Activated naive CD4-positive, alpha-beta T cell treated with Interleukin-2 at 50 U/mL for 16 hours (primary cell): ENCODE measurements around the gene AARSD1.
A peak's percentile ranks its signal among the peaks of the same experiment; 100 is the strongest.
"Not testable (repeated sequence)": the region's sequence is repeated elsewhere in the genome, so short reads cannot be mapped to it uniquely, and the experiment has no call there.

Experiments used
- DNase-seq: peaks from one replicate; pipeline ENCODE4 v3.0.0-alpha.2; 2020

Gene AARSD1, protein sequence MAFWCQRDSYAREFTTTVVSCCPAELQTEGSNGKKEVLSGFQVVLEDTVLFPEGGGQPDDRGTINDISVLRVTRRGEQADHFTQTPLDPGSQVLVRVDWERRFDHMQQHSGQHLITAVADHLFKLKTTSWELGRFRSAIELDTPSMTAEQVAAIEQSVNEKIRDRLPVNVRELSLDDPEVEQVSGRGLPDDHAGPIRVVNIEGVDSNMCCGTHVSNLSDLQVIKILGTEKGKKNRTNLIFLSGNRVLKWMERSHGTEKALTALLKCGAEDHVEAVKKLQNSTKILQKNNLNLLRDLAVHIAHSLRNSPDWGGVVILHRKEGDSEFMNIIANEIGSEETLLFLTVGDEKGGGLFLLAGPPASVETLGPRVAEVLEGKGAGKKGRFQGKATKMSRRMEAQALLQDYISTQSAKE

DNA sequence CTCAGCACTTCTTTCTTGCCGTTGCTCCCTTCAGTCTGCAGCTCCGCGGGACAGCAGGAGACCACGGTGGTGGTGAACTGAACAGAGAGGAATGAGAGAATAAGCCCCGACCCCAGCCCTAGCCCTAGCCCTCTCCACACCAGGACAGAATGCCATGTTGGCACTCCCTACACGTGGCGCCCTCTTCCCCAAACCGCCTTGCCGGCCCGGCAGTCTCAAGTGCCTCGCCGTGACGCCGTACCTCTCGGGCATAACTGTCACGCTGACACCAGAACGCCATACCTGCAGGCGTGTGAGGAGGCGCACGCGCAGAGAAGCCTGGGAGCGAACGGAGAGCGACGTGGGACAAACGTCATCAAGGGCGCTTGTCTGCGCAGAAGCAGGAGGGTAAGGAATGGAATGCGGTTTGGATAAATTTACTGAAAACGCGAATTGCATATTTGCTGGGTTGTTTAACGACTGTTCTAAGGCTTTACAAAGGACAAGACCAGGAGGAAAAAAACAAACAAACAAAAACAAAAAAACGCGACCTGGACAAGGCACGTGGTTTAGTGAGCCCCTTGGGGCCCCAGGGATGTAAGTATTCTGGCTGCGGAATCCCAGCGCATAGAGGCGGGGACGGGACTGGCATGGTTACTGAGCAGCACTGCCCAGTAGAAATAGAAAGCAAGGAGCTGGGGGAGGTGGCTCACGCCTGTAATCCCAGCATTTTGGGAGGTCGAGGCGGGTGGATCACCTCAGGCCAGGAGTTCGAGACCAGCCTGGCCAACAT is at the start of gene AARSD1:
Gene AARSD1 (minus strand): TSS at position 294 of the 772 bp plus-strand sequence. CDS start 14 bp downstream, at position 280.
- peak; percentile 92 for DNase-seq

DNA sequence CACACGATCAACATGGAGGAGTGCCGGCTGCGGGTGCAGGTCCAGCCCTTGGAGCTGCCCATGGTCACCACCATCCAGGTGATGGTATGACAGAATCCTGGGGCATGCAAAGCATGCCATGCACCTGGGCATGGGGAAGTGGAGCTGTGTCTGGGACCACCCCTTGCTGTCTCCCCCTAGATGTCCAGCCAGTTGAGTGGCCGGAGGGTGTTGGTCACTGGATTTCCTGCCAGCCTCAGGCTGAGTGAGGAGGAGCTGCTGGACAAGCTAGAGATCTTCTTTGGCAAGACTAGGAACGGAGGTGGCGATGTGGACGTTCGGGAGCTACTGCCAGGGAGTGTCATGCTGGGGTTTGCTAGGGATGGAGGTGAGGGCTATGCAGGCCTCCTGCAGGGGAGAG is 49.0 kb upstream of the AARSD1 start:
- no peak for DNase-seq

DNA sequence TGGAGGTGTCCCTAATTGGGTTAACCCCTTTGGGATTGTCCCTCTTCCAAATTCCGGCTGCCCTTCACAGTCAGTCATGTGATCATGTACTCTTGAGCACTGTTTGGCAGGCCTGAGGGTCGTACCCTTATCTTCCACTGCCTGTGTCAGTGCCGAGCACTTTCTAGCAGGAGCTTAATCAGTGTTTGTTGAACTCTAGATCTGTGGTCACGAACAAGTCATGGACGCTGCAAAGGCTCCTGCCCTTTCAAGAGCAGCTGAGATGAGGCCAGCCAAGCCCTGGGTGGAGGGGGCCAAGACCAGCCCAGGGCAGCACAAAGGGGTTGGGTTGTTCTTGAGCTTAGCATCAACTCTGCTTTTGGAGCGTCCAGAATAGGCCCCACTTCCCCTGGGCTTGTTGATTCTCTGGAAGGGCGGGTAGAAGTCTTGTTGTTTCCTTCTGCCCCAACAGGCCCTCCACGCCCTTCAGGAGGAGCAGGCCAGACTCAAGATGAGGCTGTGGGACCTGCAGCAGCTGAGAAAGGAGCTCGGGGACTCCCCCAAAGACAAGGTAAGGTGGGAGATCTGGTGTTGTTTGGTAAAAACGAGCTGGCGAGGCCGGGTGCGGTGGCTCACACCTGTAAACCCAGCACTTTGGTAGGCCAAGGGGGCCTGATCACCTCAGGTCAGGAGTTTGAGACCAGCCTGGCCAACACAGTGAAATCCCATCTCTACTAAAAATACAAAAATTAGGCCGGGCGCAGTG is 47.6 kb upstream of the AARSD1 start:
- DNase-seq: no peak

DNA sequence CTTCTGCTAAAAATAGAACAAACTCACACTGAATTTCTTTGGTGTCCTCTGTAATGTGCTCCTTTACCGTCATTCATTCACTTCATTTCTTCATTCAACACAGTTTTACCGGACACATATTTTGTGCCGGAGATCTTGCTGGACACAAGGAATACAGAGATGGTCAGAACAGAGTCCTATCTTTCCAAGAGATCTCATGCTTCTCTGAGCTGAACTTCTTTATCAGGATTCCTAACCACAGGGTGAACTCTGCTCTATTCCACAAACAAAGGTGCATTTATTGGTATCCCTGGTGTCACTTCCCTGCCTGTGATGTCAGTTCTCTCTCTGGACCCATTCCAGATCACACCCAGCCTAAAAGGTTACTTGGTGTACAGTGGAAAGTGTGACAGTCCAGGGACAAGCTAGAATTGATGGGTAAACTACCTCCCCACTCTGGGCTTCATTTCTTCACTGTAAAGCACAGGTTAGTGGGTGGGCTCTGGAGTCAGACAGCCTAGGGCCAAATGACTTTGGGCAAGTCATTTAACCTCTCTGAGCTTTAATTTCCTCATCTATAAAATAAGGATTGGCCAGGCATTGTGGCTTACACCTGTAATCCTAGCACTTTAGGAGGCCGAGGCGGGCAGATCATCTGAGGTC is 46.5 kb upstream of the AARSD1 start:
- DNase-seq: no peak

DNA sequence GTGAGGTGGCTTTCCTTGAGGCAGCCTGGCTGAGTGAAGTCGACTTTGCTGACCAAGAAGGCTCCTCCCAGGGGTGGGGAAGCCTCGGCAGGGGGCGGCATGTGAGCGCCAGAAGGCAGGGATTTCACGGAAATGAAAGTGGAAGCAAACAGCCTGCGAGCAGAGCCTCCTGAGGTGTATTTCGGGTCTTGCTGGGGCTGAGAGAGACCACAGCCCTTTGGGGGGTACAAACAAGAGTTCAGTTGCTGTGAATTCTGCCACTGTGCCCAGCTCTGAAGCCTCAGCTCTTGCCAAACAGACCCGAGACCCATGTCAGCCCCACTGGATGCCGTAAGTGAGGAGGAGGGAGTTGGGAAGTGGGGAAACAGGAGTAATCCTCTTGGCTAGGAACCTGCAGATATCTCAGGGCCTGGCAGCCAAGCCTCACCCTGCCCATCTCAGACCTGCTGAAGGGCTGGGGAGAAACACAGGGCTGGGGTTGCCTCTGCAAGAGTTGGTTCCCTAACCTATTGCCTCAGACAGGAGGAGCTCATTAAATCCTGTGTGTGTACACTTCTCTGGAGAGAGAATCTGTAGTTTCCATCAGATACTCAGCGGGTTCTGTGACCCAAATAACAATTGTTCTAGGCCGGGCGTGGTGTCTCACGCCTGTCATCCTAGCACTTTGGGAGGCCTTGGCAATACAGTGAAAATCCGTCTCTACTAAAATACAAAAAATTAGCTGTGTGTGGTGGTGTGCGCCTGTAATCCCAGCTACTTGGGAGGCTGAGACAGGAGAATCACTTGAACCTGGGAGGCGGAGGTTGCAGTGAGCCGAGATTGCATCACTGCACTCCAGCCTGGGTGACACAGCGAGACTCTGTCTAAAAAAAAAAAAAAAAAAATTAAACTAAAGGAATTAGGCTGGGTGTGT is 42.6 kb upstream of the AARSD1 start, which contains the start of gene IFI35:
Gene IFI35 (plus strand): TSS at position 146 of the 913 bp plus-strand sequence. CDS start 164 bp downstream, at position 310.
- DNase-seq: peak; percentile 88

DNA sequence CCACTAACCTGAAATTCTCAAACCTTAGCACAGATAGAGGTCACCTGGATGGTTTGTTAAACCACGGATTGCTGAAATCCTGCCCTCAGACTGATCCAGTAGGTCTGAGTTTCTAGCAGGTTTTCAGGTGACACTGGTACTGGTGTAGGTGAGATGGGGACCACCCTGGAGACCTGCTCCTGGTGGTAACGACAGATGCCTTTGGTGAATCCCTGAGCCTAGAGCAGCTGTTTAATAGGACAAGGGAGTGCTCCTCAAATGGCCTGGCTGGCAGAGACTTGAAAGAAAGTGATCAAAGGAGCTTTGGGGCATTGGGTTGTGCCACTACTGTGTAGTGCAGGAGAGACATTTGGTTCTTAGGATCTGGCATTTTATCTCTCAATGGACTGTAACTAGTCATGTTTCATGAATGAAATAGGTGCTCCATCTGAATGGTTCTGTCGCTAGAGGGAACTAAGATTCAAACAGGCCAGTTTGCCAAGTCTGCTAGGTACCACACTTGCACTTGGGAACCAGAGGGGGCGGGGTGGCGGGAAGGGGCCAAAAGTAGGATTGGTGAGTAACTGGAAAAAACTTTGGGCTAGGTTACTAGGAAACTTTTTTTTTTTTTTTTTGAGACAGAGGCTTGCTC is 39.4 kb upstream of the AARSD1 start:
- no peak for DNase-seq

DNA sequence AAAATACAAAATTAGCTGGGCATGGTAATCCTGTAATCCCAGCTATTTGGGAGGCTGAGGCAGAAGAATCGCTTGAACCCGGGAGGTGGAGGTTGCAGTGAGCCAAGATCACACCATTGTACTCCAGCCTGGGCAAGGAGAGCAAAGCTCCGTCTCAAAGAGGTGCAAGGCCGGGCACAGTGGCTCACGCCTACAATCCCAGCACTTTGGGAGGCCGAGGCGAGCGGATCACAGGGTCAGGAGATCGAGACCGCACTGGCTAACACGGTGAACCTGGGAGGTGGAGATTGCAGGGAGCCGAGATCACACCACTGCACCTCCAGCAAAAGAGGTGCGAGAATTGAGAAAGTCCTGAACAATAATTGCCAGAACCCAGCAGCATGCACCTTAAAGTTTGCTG is 36.6 kb upstream of the AARSD1 start:
- not testable (repeated sequence) for DNase-seq

DNA sequence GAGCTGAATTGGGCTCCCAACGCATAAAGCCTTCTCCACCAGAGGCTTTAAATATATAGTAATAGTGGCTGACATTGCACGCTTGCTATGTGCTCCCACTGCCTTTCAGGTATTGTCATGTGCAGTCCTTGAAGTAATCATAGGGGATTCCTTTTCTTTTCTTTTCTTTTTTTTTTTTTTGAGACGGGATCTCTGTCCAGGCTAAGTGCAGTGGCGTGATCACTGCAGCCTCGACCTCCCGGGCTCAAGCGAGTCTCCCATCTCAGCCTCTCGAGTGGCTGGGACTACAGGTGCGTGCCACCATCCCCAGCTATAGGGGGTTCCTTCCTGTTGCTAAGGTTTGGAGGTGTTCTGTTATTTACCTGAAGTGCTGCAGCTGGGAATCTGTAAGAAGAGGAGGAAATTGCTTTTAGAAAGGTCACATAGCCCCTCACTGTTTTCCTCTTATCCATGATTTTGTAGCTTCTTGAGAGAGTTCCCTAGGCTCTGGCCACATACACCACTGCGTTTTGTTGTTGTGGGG is 34.8 kb upstream of the AARSD1 start:
- no peak for DNase-seq

DNA sequence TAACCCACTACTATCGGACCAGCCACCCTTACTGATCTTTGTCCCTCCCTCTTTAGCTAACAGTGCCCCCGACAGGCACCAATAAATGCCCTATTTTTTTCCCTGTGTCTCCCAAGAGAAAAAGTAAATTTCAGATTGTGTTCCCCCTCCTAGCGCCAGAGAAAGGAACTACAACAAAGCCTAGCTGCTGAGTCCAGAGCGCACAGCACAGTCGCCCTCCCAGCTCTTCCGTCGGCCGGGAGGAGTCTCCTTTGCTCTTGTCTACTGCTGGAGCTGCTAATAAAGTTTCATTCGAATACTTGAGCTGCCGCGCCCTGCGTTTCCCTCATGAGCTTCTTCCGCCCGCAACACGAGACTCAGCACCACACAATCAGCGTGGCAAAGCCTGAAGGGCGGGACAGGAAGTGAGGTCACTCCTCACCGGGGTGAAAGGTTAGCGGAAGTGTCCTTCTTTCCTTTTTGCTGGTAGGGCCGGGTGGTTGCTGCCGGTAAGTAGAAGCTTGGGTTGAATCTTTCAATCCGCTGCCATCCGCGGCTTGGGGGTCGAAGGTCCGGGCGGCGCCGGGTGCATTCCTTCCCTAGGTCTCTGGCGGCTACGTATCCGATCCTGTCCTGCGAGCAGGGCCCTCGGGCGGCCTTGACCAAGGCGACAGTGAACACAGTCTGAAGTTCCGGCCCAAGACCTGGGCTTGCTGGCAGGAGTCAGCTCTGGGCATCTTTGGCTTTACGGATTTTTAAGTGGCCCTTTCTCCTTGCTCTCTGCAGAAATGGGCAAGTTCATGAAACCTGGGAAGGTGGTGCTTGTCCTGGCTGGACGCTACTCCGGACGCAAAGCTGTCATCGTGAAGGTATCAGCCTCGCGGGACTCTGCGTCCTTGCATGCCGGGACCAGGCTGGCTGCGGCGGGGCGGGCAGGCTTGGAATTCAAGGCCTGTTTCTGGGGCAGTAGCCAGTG is 34.0 kb upstream of the AARSD1 start, which contains the start of gene RPL27:
Gene RPL27 (plus strand): TSS at position 436 of the 955 bp plus-strand sequence. CDS start 332 bp downstream, at position 768.
- peak; percentile 99 for DNase-seq

DNA sequence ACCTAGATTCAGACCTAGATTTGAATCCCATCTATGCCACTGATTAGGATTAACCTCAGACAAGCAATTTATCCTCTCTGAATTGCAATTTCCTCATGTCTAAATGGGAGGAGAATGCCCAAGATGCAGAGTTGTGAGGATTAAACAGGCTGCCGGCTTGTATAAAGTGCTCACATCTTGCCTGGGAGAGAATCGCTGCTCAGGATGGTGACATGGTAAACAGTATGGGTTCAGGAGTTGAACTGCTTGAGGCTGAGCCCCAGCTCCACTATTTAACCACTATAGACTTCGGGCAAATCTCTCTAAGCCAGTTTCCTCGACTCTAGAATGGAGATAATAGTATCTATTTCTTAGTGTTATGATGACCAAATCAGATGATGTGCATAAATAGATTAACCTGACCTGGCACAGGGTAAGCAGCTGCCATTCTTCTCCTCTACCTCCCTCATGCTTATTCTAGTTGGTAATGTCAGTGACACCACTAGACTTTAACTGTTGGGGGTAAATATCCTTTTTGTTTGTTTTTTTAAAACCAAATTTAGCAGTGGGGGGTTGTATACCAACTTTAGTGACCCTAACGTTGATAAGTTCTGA is 33.2 kb upstream of the AARSD1 start:
- no peak for DNase-seq

DNA sequence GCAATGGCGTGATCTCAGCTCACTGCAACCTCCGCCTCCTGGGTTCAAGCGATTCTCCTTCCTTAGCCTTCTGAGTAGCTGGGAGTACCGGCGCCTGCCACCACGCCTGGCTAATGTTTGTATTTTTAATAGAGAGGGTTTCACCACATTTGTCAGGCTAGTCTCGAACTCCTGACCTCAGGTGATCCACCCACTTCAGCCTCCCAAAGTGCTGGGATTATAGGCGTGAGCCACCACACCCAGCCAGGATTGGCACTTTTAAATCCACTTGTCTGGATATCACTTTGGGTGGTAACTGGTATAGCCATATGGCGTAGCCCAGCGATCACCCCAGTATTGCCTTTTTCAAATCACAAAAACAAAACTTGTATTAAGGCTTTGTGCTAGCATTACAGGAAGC is 29.7 kb upstream of the AARSD1 start:
- DNase-seq: not testable (repeated sequence)

DNA sequence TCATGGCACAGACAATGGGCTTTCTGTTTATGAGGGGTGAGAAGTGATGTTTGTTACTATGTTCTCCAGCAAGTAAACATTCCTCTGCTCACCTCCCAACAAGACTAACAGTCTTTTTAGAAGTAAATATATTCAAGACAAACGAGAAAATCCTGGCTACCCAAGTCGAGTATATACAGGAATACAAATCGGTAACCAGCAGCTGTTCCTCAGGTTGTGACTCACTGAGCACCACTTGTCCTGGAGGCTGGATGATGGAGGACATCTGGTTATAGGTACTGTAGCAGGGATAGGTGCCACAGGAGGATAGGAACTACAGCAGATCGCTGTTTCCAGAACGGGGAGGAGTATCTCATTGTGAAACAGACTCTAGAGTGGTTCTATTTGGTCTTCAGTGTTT is 28.6 kb upstream of the AARSD1 start:
- no peak for DNase-seq

DNA sequence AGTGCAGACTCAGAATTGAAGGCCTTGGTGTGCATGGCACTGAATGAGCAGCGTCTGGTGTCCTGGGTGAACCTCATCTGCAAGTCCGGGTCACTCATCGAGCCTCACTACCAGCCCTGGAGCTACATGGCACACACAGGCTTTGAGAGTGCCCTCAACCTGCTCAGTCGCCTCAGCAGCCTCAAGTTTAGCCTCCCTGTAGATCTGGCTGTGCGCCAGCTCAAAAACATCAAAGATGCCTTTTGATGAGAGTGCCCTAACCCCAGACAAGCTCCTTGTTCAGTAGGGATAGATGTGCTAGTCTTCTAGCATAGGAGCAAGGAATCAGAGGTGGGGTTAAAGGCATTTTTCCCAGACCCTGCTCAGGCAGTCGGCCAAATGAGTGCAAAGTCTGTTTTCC is 27.2 kb upstream of the AARSD1 start:
- DNase-seq: no peak

DNA sequence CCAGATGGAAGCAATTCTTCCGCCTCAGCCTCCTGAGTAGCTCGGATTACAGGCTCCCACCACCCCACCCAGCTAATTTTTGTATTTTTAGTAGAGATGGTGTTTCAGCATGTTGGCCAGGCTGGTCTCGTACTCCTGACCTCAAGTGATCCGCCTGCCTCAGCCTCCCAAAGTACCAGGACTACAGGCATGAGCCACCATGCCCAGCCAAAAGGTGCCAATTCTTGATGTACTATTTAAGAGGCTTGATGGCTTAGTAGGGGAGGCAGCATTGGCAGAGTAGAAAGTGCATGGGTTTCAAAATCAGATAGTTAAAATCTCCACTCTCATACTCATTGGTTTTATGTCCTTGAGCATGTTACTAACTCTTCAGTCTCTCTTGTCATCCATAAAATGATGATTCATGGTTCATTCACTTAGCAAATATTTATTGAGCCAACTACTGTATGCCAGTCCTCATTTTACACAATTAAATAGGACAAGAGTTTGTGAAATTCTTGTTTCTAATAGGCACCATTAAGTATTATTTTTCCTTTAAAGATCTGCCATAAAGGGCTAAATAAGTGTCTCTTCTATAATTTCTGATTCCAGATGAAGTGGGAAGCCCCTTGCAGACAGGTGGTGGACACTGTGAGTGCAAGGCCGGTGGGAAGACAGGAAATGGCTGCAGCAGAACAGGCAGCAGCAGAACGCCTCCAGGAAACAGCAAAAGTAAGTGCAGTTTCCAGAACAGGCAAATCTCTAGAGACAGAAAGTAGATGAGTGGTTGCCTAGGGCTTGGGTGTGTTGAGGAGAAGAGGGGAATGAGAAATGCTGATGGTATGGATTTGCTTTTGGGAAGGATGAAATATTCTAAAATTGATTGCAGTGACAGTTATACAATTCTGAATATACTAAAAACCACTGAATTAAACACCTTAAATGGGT is 25.7 kb upstream of the AARSD1 start:
- no peak for DNase-seq

DNA sequence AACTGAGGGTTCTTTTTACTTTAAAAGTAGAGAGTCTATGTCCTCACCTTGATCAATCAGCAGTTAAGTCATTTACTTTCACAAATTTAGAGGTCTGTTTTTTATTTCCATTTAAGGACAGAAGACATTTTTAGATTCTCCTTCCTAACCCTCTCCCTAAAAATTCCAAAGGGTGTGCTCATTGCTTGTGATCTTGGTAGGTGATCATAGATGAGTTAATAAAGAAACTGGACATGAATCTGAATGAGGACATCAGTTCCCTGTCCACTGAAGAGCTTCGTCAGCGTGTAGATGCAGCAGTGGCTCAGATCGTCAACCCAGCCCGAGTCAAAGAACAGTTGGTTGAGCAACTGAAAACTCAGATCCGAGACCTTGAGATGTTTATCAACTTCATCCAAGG is 24.9 kb upstream of the AARSD1 start:
- DNase-seq: no peak

DNA sequence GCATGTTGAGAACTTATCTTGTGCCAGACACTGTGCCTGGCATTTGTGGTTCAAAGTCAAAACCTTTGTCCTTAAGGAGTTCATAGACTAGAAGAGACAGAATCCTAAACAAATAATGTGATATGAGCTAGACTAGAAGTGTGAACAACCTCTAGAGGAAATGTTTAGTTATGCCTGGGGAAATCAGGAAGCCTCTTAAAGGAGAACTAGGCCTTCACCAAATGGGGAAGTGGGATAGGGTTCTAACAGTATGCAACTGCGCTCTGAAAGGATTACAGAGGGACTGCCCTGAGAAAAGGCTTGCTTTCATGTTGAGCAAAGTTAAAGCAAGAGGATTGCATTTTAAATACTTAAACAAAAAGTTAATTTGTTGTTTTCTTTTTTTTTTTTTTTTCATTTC is 21.0 kb upstream of the AARSD1 start:
- DNase-seq: no peak

DNA sequence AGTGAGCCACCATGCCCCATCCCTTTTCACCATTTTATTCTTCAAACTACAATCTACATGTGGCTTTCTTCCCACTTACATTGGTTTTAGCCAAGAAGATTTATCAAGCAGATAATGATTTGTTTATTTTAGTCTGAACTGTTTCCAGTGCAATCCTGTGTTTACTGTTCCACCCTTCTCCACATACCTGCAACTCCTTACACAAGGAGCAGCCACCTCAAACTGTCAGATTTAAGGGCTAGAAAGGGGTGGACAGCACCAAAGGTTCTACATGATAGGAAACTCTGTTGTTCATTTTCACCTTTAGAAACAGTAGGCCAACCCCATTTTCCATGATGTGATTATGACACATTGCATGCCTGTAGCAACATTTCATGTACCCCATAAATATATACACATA is 18.0 kb upstream of the AARSD1 start:
- DNase-seq: no peak
